ENCODE data around the gene CRELD2.

Gene CRELD2

DNA sequence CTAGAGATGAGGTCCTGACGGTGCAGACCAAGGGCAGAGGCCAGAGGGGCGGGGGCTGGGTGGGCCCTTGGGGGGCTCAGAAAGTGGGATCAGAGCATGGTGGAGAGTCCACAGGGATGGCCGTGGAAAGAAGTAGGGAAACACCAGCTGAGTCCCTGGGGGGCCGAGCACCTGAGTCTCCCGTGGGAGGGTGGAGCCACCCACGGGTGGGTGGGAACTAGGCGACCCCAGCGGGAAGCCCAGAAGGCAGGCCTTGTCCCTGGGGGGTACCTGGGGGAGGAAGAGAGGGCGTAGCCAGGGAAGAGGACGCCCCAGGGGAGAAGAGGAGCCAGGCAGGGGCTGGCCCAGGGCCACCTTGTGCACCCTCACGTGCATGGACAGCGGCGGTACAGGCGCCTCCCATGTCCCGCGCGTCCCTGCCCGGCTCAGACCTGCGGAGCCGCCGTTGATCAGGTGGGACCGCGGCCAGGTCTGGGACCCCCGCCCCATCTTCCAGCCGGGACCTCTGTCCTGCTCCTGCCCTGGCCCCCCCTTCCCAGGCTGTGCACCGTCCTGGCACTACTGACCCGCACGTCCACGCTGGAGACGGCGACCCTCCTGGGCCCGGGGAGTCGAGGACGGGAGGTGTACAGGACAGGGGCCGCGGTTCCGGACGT is 10.2 kb downstream of the CRELD2 start:
- in situ Hi-C loops (cut with HindIII; ENCODE audit: low sequenced_read_pairs), result no loop called here

DNA sequence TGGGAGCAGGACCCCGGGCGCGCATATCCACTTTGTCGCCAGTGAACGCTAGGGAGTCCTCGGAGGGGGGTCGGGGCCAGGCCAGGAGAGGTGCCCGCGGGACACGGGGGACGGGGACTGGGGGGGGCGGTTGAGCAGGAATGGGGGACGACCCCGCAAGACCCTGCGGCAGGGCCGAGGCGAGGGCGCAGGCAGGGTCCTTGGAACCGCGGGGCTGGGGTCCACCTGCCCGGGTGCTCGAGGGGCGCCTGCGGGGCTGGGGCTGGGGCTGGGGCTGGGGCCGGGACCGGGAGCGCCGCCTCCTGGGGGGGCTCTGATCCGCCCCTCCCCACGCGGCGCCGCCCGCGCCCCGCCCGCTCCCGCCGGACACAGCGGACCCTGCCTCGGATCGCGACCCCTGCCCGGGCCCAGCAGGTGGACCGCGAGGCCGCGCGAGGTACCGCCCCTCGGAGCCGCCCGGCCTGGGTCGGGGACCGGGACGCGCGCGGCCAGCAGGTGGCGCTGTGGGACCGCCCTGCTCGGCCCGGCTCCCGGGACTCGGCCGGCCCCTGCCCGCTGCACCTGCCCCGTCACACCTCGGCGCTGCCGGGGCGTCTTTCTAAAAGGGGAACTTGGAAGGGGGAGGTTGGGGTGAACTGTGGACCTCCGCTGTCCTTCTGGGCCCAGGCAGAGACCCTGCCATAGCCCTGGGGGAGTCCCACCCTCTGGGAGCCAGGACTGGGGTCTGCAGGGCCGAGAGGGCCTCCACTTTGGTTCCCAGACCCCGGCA is 11.0 kb downstream of the CRELD2 start:
- in situ Hi-C loops (cut with HindIII; ENCODE audit: low sequenced_read_pairs), result no loop called here

DNA sequence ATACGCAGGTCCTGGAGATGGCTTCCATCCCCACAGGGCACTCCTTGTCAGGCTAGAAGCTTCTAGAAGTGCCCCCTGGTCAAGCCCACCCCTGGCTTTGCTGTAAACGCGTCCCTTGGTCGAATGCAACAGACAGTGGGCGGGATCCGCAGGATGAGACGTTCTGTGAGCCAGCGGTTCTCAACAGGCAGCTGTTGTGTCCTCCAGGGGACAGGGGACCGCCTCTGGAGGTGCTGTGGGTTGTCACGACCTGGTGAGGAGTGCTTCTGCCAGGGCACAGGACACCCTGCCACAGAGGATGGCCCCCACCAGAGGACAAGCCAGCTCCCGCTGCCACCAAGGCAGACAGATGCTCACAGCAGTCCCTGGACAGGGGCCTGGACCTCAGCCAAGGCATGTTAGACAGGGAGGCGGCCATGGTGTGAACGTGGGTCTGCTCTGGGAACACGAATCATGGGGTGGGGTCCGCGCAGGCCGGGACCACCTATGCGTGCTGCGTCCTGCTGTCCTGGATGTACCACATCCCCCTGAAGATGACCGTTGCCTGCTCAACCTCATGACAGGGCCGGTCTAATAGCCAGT is 11.7 kb downstream of the CRELD2 start:
- in situ Hi-C loops (cut with HindIII; ENCODE audit: low sequenced_read_pairs), result no loop called here

DNA sequence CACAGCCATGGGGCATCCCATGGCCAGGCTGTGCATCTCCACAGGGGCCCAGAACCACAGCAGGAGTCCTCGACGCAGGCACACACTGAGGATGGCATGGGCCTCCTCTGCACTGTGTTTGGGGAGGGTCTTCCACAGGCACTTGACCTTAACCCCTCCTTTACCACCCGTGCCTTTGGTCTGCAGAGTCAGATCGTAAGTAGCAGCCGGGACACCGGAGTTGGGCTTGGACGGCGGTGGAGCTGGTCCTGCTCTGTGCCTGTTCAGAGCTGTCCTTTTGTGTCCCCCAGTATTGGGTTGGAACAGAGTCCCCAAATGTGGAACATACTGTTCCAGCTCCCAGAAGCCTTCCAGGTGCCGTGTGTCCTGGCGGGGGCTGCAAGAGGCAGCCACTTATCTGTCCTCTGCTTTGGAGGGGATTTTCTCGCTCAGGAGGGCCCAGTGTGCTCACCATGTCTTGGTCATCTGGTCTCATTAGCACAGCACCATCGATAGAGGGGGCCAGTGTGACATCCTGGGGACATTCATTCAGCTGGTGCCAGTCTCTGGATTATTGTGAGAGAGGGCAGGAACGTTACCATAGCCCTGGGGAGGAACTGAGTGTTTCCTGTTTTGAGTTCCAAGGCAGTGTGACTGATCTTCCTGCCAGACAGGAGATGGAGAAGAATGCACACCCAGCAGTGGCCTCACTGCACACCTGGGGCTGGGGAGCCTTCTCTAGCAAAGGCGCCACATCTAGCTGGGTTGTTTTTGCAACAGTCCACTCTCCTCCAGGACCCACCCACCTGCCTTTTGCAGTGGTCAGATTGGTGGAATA is 12.4 kb downstream of the CRELD2 start:
- in situ Hi-C loops (cut with HindIII; ENCODE audit: low sequenced_read_pairs), result no loop called here

DNA sequence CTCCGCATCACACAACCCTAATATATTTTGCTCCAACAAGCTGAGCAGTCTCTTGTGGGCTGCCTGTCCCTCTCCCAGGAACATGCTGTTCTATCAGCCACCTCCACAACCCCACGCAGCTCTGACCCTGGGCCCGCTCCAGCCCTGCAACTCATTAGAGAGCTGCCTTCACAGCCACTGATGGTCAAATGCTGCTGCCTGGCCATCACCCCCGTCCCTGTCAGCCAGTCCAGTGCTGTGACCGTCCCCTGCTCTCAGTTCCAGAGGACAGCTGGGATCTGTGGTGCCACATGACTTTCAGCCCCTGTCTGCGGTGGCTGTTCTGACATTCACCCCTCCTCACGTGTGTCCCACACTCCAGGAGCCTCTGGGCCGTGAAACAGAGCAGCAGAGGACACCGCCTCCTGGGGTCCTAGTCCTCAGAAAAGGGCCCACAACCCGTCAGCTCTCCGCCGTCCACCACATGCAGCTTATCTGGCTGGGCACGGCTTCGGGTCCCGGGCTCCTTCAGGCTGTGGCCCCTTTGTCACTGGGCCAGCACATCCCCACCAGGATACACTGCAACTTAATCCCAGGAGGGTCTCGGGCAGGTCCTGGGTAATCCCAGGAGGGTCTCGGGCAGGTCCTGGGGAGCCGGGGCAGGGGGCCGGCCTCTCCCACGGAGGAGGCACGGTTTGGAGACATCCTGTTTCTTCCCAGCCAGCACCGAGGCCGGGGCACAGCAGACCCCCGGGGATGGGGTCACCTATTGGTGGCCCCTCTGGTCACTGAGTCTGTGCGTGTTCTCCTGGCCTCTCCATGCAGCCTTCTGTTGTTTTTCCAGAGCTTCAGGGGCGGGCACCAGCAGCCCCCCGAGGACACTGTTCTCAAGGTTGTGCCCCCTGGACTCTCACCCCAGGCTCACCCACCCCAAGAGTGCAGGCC is 15.1 kb downstream of the CRELD2 start:
- in situ Hi-C loops (cut with HindIII; ENCODE audit: low sequenced_read_pairs), result no loop called here

DNA sequence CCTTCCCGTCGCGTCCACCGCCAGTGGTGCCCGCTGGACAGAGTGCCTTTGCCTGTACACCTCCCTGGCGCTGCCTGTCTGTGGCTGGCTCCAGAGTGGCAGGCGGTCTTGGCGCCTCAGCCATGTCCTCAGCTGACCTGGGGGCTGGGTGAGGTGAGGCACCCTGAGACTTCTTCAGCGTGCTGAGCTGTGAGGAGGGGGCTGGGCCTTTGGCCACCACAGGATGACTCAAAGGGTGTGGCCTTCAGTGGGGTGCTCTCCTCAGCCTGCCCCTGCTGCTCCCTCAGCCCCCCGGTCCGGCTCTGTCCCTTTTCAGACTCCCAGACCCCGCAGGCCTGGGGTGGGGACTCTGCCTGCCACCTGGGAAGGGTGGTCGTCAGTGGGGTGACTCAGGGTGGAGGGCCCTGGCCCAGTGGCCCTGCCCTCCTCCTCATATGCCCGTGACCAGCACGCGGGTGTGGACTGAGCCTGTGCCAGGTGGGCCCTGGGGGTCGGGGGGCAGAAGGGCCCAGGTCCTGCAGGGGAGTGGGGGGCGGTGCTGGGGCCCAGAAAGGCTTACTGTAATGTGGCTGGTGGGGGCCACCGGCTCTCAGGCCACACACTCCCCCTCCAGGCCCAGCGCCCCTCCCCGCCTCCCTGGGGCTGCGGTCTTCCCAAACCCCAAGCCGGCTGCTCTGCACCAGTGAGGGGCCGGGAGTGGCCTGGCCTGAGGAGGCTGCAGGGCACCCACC is 15.9 kb downstream of the CRELD2 start:
- in situ Hi-C loops (cut with HindIII; ENCODE audit: low sequenced_read_pairs), result no loop called here

DNA sequence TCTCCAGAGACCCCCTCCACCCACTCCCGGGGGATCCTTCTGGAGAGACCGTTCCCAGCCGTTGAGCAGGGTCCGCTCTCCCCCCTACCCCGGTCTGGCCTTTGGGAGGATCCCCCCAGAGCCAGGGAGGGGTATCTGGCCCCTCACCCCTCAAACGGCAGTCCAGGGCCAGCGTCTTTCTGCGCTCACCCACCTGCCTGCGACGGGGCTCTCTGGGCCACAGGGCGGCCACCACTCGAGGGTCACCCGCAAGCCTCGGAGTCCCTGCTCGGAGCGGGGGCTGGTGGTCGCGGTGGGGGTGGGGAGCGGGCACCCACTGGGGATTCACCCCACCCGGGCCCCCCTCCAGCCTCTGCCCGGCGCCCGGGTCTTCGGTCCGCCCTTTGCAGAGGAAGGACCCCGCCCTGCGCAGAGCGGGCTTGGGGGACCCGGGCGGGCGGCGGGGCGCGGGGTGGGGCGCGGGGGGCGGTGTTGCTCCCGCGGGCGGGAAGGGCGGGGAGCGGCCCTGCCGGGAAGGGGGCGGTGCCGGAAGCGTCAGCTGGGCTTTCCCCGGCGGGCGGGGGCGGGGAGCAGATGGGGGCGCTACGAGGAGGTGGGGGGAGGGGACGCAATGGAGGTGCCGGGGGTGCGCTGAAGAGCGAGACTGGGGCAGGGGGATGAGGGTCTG is 16.6 kb downstream of the CRELD2 start:
- in situ Hi-C loops (cut with HindIII; ENCODE audit: low sequenced_read_pairs), result no loop called here

DNA sequence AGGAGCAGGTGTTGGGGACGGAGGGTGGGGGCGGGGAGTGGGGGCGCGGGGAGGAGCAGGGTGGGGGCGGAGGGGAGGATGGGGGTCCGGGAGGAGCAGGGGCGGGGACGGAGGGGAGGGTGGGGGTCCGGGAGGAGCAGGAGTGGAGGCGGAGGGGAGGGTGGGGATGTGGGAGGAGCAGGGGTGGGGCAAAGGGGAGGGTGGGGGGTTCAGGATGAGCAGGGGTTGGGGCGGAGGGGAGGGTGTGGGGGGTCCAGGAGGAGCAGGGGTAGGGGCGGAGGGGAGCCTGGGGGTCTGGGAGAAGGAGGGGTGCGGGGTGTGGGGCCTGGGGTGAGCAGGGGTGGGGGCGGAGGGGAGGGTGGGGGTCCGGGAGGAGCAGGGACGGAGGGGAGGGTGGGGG is 17.1 kb downstream of the CRELD2 start:
- in situ Hi-C loops (cut with HindIII; ENCODE audit: low sequenced_read_pairs), result no loop called here

DNA sequence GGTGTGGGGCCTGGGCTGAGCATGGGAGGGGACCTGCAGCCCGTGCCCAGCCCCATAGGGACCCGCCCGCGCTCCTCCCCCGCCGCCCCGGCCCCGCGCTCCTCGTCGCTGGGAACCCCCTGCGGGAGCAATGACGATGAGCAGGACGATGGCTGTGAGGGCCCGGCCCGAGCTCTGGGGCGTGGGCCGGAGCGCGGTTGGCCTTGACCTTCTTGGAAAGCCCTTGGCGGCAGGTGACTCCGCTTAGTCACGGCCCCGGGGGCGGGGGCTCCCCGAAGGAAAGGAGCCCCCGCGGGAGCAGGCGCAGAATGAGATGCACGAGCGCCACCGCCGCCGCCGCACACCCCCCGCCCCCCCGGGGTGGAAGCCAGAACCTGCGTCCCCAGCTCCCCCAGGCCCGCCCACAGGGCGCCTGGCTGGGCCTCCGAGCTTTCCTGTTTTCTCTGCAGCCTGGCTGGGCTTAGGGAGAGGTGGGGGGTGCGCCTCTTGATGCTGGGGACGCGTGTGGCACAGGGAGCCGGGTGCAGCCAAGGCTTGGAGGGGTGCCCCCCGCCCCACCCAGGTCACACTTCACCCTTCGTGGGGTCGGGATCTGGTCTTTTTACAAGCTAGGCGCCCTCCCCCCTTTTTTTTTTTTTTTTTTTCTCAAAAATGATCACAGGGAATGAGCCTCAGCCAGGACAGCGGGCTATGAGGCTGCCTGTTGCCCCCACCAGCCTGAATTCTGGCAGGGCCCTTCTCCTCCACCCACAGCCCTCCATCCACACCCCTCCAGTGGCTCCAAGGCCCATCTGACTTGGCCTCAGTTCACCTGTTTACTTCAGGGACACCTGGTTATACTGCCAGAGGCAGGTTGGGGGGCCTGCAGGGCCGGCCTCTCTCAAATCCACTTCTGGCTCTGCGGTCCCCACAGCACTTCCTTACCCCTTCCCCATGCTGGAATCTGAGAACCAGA is 17.9 kb downstream of the CRELD2 start:
- in situ Hi-C loops (cut with HindIII; ENCODE audit: low sequenced_read_pairs), result no loop called here

DNA sequence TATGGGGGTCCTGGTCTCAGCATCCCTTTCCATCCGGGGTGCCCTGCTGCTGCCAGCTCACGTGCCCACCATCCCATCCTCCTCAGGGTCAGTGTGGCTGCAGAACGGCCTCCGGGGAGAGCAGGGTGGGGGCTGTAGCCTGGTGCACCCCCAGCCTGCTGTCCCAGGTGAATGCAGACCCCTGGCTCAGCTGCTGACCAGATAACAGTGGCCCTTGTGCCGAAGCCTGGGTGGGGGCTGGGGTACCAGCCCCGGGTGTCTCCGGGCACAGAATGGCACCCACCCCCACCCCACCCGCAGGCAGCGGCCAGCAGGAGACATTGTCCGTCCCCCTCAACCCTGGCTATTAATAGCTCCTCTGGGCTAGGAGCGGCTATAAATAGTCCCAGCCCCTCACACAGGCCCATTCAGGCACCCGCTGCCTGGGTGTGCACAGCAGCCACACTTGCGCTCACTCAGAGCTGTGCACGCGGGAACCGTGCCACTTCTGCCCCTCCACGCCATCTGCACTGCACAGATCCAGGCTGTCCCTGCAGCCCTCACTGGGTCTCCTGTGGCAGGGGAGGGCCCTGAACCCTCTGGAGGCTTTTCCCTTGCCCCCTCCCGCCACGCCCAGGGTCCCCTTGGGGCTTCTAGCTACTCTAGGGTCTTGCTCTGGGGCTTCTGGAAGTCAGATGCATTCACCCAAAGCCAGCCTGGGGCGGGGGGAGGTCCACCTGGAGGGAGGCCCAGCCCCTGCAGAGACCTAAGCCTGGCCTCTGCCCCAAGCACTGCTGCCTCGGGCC is 18.7 kb downstream of the CRELD2 start:
- in situ Hi-C loops (cut with HindIII; ENCODE audit: low sequenced_read_pairs), result no loop called here

DNA sequence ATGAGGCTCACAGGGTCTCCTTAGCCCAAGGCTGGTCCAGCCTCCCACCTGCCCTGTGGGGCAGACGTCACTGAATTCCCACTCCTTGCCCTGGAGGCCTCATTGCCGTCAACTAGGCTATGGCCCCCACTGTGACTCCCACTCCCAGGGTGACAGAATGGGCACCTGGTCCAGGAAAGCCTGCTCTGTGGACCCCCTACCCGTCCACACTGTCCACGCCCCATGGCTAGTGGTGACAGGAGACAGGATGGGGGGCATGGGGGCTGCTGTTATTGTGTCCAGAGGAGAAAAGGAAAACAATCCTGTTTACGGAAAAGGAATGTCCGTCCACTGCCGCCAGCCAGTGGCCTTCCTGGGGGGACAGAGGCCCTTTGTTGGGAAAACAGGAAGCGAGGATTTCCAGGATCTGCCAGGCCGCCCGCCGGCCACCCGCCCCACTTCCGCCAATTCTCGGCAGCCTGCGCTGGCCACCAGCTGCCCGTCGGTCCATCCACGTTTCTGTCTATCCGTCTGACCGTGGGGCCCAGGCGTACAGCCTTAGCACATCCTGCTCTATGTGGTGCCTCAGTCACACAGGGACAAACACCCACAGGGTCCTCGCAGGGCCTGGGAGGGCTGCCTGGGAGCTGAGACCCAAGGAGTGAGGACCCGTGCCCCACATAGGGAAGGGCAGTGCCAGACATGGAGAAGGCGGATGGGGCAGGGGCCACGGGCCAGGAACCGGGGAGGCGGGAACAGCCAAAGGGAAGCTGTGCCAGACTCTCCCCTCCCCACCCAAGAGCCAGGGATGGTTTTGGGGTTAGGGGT is 19.5 kb downstream of the CRELD2 start:
- in situ Hi-C loops (cut with HindIII; ENCODE audit: low sequenced_read_pairs), result no loop called here

DNA sequence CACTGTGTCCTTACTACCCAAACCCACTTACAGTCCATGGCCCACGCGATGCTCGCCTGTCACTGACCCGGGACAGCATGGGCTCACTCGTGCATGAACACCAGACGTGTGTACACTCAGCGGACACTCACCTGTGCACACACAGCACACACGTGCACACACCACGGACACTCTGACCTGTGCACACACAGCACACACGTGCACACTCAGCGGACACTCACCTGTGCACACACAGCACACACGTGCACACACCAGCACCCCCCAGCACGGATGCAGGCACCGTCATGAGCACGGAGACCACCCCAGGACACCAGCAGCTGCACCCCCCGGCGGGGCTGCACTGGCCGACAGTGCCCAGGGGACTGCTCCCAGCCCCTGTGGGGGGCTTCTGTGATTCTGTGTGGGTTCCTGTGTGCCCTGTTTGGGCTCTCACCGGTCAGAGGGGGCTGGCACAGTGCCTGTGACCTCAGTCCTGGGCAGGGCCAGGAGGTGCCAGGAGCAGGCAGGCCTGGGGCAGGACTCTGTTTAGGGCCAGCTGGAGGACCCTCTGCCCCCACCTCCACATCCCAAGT is 20.2 kb downstream of the CRELD2 start:
- in situ Hi-C loops (cut with HindIII; ENCODE audit: low sequenced_read_pairs), result no loop called here

DNA sequence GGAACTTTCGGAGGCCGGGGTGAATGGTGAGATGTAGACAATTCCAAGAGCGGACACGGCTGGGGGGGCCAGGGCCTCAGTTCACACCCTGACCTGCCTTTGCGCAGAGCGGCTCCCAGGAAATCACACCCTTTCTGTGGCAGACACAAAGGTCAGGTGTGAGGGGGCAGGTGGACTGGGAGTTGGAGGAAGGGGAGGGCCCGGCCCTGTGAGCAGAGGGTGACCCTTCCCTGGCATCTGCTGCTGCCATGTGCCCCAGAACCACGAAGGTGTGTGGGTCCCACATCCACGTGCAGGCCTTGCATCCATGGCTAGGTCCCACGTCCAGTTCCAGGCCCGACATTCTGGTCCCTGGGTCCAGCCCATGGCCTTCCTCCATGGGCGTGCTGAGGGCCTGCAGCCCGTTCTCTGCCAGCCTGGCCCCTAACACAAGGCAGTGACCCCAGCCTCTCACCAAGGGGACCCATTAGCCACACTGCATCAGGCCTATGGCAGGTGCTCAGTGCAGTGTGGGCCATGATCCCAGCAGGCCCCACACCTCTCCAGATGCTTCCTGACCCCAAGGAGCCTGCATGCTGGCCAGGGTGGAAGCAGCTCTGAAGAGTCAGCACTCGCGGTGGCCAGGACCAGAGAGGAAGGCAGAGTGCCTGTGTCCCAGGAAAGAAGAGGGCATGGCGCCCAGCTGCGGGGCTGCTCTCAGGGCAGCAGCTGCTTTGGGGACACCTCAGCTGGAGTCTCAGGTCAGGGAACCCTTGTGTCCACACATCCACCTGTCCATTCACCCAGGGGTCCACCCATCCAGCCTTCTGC is 23.3 kb downstream of the CRELD2 start:
- in situ Hi-C loops (cut with HindIII; ENCODE audit: low sequenced_read_pairs), result no loop called here

DNA sequence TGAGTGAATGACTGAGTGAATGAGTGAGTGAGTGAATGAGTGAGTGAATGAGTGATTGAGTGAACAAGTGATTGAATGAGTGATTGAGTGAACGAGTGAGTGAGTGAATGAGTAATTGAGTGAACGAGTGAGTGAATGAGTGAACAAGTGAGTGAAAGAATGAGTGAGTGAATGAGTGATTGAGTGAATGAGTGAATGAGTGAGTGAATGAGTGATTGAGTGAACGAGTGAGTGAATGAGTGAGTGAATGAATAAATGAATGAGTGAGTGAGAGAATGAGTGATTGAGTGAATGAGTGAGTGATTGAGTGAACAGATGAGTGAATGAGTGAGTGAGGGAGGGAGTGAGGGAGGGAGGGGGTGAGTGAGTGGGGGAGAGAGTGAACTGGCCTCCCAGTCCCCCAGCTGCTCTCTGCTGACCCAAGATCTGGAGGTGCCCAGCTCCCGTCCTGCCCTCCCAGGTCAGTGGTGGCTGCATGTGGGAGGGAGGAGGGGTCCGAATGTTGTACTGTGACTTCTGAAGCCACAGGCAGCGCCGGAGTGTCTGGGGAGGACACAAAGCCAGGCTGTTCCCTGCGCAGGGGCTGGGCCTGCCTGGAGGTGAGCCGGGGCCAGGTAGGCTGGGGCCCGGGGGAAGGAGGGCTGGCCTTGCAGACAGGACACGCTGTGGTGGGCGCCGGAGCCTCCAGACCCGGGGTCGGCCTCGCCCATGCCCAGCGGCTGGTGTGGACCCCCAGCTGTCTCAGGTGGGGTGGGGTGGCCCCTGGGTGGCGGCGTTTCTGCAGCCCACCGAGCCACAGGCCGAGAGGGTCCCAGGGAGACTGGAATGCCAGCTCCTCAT is 24.4 kb downstream of the CRELD2 start:
- in situ Hi-C loops (cut with HindIII; ENCODE audit: low sequenced_read_pairs), result no loop called here
